Ovary (tissue), 9 donors: ENCODE results near the gene IGFBP4. TPM values are rescaled to one million over a fixed set of nuclear protein-coding genes. Genes with fewer than 3 reads are reported as not detected.

Experiments used
- DNase-seq, 5 donors: peaks; one replicate each; pipeline ENCODE4 v3.0.0-alpha.2; 2019 to 2020
- H3K27ac ChIP-seq, 2 donors: fragments of 200-600 bp; one replicate each; pipeline versions ENCODE4 v1.5.1 to v1.8.0; 2019 to 2022
- H3K27me3 ChIP-seq: fragments of 200-600 bp; one replicate; pipeline ENCODE4 v1.8.0; 2022
- H3K36me3 ChIP-seq: fragments of 200-600 bp; sonication (generic); one replicate; pipeline ENCODE4 v1.5.1; 2019
- H3K4me1 ChIP-seq: one replicate; pipeline ENCODE4 v1.8.1; 2013; ENCODE audit warnings: mild to moderate bottlenecking, moderate library complexity; ENCODE audit not compliant: insufficient read depth
- H3K4me3 ChIP-seq: fragments of 200-600 bp; sonication (generic); one replicate; pipeline ENCODE4 v1.5.1; 2017
- H3K9me3 ChIP-seq, 2 donors: fragments of 200-600 bp in 1 of 2; sonication (generic) in 1 of 2; one replicate each; pipeline versions ENCODE4 v1.5.1 to v1.8.1; 2013 to 2019; ENCODE audit warnings: mild to moderate bottlenecking in 1 of 2, moderate library complexity in 1 of 2
- EP300 ChIP-seq: sonication (generic); formaldehyde crosslinking; IDR thresholded peaks from one replicate; pipeline ENCODE4 v1.6.1; 2017; ENCODE audit warnings: antibody characterized with exemption
- POLR2A ChIP-seq: fragments of 450-650 bp; IDR thresholded peaks from one replicate; pipeline ENCODE4 v1.6.1; 2017; ENCODE audit warnings: antibody characterized with exemption, mild to moderate bottlenecking, moderate library complexity
- WGBS, 3 donors: extraction: QIAGEN DNeasy Blood & Tissue Kit in 1 of 3; methylation state at CpG; one replicate each; pipeline versions ENCODE4 v1.1.5 to v1.1.7; 2013 to 2017; 5-methylcytosine and 5-hydroxymethylcytosine counted together
- intact Hi-C, 4 donors: fragments of 100-400 bp; cut with DNase I; formaldehyde crosslinking; loops; one replicate each; pipeline versions ENCODE4 v1.11.0 to v1.15.1; 2022 to 2023
- polyA plus RNA-seq, 2 donors: library from polyadenylated mRNA; stranded (reverse); fragments of 200-250 nt in 1 of 2; fragments of 350-450 nt in 1 of 2; fragmentation: Illumina TruSeq in 1 of 2; extraction: RNeasy Lipid Tissue Mini Kit (QIAGEN cat#74804) in 1 of 2; gene quantifications; one replicate each; pipeline ENCODE4 v1.2.3, GENCODE V29; 2013 to 2014
- total RNA-seq, 7 donors: library from RNA; depleted of rRNA in 2 of 7; stranded (reverse); fragments of >200 nt in 2 of 7; fragmentation: NEBNext Ultra II Directional in 3 of 7; extraction: Animal tissue kit (Norgen Biotek cat#: 25700) in 3 of 7; gene quantifications; one replicate each; pipeline versions ENCODE4 v1.1.0 to v1.2.4, GENCODE V29; 2016 to 2023
- TF ChIP-seq, protein P1 (sequence below), 3 donors: fragments of 450-650 bp in 2 of 3; fragments of 200-600 bp in 1 of 3; IDR thresholded peaks; one replicate each; pipeline versions ENCODE4 v1.5.1 to v1.8.0; 2016 to 2022; ENCODE audit warnings: antibody characterized with exemption in 3 of 3, mild to moderate bottlenecking in 1 of 3
- donor health status: DM: no; HTN: no; CAD: no; lungs with moderate emphysema.
- donor health status: DM: no; HTN: no; CAD: no.
- donor health status: Bipolar disorder and iron deficiency.
- donor health status: DM: yes; HTN: yes; CAD: no.
- donor health status: DM: no; HTN: no; CAD: no.
- donor health status: DM: yes; HTN: yes; CAD: no.

IGFBP4 gene
- total and polyA plus RNA-seq, 9 donors: 457 to 3,447 (median 1,281) TPM

DNA sequence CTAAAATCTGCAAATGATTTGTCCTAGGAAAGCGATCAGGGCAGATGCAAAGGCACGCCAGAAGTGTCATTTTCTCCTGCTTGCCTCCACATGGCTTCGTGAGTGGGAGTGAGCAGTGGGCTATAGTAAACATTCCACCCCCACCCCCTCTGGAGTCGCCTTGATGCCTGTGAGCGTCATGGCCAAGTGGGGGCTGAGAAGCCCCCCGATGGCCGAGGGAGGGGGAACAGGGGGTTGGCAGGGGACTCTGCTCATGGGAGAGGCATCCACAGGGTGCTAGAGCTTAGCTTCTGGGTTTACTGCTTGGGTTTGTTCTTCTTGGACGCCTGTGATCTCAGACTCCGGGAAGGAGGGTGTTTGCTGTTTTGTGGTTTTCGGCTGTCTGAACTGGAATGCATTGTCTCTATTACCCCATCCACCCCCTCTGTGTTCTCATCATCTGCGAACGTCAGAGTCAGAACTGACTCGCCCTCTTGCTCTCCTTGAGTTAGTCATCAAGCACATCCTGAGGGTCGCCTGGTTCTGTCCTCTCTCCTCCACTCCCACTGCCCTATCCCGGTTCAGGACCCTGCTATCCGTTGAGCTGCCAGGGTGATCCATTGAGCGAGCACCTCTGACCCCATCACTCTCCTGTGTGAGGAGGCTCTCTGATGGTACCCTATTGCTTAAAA lies 42.7 kb downstream of the IGFBP4 start:
- peak; percentile 38 to 76 (median 69) for DNase-seq
- TF ChIP-seq EP300 (no peak), POLR2A (peak; percentile 11)
- H3K4me1 ChIP-seq: peaks cover 12% of the 10 kb centered on the region
- H3K27ac ChIP-seq: no peak overlapping the region
- no peaks in the 10 kb centered on the region for H3K27me3 ChIP-seq
- no peaks in the 10 kb centered on the region for H3K36me3 ChIP-seq
- no peak overlapping the region for H3K4me3 ChIP-seq
- H3K9me3 ChIP-seq: no peaks in the 10 kb centered on the region
- intact Hi-C loops: loop anchor here in 1 of 4 donors (10.0 kb wide), 1 partner anchor 49 kb away; no protein-coding TSS in a partner anchor
- 9 to 21% (median 12%) methylated on average over 17 of the region's 17 CpGs for WGBS, 3 donors

DNA sequence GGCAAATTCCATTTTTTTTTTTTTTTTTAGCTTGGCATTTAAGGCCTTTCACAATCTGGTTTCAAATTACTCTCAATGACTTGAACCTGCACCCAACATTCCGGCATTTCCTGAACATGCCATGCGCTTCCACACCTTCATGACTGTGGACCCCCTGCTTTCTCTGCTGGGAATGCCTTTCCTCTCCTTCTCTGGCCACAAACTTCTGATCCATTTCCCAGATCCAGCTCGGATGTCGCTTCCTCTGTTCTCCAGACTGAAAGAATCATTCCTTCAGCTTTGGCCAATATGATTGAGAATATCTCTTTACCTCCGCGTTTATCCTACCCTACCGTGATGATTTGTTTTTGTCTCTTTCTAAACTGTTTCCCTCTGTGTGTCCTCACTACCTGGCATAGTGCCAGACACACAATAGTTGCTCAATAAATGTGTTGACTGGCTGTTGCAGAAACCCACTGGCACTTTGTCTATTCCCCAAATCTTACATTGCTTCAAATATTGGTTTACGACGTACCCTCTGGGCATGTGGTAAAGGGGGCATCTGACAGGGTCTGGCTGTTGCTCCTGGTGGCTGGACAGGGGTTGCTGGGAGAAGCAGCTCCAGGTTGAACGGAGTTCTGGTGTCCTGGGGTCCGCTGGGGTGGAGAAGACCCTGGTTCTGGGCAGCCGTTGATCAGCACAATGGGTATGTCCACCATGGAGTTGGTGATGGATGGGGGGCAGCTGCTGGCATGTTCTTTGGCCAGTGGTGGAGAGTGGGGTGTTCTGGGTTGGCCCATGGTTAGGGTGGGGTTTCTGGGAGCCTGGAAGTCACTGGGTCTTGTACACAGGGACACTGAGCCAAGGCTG lies 43.5 kb downstream of the IGFBP4 start:
- H3K27me3 ChIP-seq: no peaks in the 10 kb centered on the region
- 73 to 80% (median 77%) methylated on average over 12 of the region's 12 CpGs for WGBS, 3 donors
- intact Hi-C loops: loop anchor here in 1 of 4 donors (10.0 kb wide), 1 partner anchor 48 kb away; no protein-coding TSS in a partner anchor
- no peaks in the 10 kb centered on the region for H3K9me3 ChIP-seq
- H3K4me1 ChIP-seq: peaks cover 12% of the 10 kb centered on the region
- H3K36me3 ChIP-seq: no peaks in the 10 kb centered on the region
- peak in 2 of 5 donors; percentile 19 to 40 for DNase-seq
- H3K4me3 ChIP-seq: no peak overlapping the region
- no peak overlapping the region for H3K27ac ChIP-seq
- TF ChIP-seq, protein P1, sequence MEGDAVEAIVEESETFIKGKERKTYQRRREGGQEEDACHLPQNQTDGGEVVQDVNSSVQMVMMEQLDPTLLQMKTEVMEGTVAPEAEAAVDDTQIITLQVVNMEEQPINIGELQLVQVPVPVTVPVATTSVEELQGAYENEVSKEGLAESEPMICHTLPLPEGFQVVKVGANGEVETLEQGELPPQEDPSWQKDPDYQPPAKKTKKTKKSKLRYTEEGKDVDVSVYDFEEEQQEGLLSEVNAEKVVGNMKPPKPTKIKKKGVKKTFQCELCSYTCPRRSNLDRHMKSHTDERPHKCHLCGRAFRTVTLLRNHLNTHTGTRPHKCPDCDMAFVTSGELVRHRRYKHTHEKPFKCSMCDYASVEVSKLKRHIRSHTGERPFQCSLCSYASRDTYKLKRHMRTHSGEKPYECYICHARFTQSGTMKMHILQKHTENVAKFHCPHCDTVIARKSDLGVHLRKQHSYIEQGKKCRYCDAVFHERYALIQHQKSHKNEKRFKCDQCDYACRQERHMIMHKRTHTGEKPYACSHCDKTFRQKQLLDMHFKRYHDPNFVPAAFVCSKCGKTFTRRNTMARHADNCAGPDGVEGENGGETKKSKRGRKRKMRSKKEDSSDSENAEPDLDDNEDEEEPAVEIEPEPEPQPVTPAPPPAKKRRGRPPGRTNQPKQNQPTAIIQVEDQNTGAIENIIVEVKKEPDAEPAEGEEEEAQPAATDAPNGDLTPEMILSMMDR (IDR thresholded peaks at IDR 0.05): no peak
- TF ChIP-seq EP300 (no peak), POLR2A (no peak)

DNA sequence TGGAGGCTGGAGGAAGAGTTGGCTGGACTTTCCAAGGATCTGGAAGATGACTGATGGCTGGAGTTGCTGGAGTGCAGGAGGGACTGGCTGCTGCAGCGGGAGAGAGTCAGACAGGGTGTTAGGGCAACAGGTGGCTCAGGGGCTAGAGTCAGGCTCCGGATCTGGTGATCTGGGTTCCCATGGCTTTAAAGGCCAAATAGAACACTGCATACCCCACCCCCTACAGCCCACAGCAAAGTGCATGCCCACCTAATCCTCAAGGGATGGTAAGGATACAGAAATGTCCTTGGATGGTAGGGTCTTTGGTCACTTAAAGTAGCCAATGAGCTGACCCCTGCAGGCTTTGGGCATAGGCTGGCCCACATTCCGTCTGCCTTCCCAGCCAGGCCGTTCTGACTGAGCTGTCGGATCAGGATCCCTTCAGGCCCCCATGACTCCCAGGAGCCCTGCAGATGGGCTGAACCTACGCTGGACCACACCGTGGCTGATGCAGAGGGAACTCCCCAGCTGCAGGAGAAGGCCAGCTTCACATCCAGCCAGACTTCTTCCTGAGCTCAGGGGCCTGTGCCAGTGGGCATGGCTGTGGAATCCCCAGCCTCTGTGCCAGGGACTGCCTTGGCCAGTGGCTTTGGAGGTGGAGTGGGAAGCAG lies 44.2 kb downstream of the IGFBP4 start:
- TF ChIP-seq POLR2A (no peak), EP300 (no peak)
- TF ChIP-seq, protein P1 (IDR thresholded peaks at IDR 0.05): no peak
- DNase-seq: peak in 1 of 5 donors; percentile 10
- no peak overlapping the region for H3K4me3 ChIP-seq
- H3K9me3 ChIP-seq: no peaks in the 10 kb centered on the region
- intact Hi-C loops: loop anchor here in 1 of 4 donors (10.0 kb wide), 1 partner anchor 47 kb away; no protein-coding TSS in a partner anchor
- H3K27ac ChIP-seq: no peak overlapping the region
- peaks cover 12% of the 10 kb centered on the region for H3K4me1 ChIP-seq
- no peaks in the 10 kb centered on the region for H3K36me3 ChIP-seq
- no peaks in the 10 kb centered on the region for H3K27me3 ChIP-seq
- 82 to 93% (median 86%) methylated on average over 7 of the region's 7 CpGs for WGBS, 3 donors

DNA sequence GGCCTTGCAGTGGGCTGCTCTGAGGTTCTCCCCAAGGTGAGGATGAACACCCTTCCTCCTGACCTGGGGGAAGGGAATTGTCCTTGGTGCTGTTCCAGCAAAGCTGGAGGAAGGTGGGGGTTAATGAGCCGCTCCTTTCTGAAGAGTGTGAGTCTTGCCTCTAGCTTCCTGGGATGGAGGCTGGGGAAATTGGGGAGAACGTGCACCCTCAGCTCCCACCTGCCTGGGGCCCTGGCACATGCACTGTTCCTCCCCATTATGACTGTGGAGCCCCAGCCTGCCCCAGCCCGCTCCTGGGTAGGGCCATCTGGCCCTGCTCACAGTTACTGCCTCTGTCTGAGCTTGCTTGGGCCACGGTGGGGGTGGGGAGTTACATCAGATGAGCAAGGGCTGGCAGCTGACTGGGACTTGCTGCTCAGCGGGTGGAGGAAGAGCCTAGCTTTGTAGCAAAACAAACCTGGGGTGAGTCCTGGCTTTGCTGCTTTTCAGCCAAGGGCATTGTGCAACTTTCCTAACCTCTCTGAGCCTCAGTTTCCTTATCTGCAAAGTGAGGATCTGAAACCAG lies 47.1 kb downstream of the IGFBP4 start:
- H3K36me3 ChIP-seq: no peaks in the 10 kb centered on the region
- intact Hi-C loops: no loop called here
- WGBS, 3 donors: 31 to 42% (median 38%) methylated on average over 5 of the region's 5 CpGs
- peak in 4 of 5 donors; percentile 58 to 75 (median 72) for DNase-seq
- H3K4me1 ChIP-seq: peaks cover 12% of the 10 kb centered on the region
- H3K4me3 ChIP-seq: no peak overlapping the region
- TF ChIP-seq POLR2A (no peak), EP300 (no peak)
- TF ChIP-seq, protein P1 (IDR thresholded peaks at IDR 0.05): no peak
- H3K27ac ChIP-seq: no peak overlapping the region
- no peaks in the 10 kb centered on the region for H3K27me3 ChIP-seq
- H3K9me3 ChIP-seq: no peaks in the 10 kb centered on the region
